ENCODE data around the gene PALLD.

The PALLD gene

DNA sequence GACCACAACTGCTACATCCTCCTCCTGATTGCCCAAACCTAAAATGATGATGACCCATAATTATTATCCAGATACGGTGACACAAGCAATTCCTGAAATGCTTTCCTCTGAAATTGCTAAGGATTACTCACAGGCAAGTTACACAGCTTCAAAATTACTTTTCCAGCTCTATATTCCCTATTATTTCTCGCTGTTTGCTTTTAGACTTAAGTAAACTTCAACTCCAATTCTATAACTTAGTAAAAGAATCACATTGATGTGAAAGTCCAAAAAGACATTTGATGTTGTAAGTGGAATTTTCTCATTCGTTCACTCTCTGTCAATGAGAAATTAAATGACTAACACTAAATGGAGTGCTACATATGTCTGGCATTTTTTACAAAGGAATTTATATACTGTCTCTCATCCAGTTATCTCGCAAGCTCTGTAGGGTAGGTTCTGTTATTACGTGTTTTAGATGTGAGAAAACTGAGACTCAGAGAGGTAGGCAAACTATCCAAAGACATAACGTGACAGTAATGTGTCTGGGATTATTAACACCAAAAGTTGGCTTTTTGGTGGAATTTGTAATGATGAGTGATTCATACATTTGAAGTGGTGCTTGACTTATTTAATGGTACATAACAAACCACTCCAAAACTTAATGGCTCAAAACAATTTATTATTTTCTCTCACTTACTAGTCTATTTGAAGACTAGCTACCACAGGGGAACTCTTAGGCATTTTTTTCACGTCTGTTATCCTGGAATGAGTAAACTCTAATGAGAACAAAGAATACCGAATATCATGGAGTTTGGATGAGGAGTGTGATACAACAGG is 31.5 kb downstream of the PALLD start:
- no peak for DNase-seq

DNA sequence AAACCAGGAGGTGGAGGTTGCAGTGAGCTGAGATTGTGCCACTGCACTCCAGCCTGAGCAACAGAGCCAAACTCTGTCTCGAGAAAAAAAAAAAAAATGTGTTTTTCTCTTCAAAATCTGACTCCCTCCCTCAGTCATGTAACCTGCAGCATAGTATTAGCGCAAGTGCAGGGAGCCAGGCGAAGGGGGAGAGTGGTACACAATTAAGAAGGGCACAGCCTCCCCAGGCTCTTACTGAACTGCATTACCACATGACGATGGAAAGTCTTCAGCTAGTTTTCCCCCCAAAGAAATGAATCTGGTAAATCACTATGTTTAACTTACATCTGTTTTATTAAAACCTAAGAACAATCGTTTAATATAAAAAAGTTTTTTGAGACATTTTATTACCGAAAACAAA is 32.4 kb downstream of the PALLD start:
- DNase-seq, result no peak

DNA sequence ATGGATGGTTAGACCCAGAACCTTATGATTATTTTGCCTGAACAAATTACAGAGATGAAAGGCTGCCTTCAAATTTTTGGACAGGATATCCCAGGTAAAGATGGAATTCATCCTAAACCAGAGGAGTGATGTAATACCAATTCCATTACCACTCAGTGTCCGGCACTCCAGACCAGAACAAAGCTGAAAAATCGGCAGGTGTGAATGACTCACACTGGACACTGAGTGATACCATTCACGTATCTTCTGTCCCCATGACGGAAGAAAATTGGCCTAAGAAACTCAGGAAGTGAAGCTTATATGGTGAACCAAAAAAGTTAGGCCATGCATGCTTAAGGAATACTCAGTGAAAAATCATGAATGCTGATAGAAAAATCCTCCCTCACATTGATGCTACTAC is 34.5 kb downstream of the PALLD start:
- no peak for DNase-seq

DNA sequence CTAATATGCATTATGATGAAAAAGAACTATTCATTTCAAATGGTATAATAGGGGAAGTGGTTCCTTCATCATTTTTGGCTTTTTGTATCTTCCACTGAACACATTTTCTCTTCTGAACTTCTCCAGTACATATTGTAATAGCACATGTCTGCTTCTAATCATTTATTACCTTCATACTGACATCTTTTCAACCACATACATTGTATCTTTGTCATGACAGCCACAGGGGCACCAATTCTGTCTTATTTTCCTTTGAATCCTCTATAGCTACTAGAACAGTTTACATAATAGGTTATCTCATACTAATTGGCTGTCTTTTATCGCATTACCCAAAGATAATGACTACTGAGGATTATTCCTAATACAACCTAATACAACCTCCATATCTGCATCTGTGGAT is 37.7 kb downstream of the PALLD start:
- no peak for DNase-seq

DNA sequence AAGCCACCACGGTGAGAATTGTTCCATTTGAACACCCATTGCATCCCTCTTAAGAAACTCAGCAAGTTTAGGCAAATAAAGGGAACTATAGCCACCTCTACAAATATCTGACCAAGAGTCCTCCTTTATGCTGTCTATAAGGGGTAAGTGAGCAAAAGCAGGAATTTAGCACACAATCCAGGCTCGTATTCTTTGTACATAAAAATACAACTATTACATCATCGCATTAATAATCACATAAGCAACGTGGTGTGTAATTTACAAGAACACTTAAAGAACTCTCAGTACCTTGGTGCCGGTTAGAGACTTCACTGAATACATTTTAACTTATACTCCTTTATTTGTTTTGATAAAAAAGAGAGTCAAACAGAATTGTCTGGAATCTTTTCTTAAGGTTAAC is 38.8 kb downstream of the PALLD start:
- no peak for DNase-seq

DNA sequence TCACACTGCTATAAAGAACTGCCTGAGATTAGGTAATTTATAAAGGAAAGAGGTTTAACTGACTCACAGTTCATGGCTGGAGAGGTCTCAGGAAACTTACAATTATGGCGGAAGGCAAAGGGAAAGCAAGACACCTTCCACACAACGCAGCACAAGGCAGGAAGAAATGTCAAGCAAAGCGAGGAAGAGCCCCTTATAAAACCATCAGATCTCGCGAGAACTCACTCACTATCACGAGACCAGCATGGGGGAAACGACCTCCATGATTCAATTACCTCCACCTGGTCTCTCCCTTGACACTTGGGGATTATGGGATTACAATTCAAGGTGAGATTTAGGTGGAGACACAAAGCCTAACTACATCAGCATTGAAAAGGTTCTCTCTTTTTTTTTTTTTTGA is 39.6 kb downstream of the PALLD start:
- DNase-seq, result no peak

DNA sequence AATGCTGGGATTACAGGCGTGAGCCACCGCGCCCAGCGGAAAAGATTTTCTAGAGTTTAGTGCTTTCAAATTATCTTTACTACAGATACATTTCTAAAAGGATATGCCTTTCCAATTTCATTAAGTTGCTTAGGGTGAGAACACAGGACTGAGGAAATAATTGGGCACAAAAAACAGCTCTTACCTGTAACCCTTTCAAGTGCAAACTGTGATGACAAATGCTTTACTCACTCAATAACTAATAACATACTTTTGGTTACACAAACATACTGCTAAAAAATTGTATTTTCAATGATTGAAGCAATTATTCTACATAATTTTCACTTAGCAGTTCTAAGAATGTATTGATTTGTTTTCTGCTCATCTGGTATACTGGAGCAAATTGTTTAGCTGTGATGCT is 40.2 kb downstream of the PALLD start:
- DNase-seq, result no peak

DNA sequence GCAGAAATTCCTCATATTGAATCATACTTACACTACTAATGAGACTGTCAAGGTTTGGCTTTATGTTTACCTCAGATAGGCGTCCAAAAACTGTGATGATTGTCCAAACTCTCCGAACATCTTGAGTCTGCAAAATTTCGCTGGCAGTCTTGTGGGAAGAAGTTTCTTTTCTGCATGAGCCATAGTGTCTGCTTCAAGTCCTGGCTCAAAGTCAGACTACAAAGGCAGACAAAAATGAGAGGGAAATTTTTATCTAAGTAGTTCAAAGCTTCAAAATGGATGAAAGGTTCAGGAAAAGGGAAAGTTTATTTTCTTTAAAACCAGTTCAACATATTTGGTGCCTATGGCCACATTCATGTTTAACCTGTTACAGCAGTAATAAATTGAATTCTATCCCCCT is 40.7 kb downstream of the PALLD start:
- DNase-seq, result no peak

DNA sequence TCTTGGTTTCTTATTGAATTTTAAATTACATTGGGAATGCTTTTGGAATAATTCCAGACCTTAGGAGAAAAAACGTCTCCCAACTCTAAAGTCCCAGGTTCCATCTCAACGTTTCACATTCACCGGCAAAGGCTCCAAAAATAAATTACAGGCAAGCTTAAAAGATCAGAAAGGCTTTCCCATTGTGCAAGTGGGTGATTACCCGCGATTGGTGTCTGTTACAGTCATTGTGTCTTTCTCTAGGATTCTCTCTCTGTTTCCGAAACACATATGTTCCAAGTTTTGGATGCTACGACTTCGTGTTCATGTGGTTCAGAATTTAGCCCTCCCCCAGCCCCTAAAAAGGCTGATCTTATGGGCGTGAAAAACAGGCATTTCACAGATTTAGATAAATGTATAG is 41.8 kb downstream of the PALLD start:
- DNase-seq, result no peak

DNA sequence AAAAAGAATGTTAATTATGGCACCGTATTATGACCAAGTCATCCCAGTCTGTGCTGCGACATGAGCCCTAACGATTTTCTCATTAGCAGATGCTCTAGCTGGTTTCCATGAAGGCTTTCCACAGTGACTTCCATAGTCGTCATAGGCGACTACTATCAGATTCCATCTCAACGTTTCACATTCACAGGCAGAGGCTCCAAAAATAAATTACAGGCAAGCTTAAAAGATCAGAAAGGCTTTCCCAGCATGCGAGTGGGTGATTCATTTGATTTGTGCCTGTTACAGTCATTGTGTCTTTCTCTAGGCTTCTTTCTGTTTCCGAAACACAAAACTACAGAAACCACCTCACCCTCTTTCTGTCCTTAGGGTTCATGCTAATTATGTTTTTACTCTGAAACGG is 43.2 kb downstream of the PALLD start:
- no peak for DNase-seq

DNA sequence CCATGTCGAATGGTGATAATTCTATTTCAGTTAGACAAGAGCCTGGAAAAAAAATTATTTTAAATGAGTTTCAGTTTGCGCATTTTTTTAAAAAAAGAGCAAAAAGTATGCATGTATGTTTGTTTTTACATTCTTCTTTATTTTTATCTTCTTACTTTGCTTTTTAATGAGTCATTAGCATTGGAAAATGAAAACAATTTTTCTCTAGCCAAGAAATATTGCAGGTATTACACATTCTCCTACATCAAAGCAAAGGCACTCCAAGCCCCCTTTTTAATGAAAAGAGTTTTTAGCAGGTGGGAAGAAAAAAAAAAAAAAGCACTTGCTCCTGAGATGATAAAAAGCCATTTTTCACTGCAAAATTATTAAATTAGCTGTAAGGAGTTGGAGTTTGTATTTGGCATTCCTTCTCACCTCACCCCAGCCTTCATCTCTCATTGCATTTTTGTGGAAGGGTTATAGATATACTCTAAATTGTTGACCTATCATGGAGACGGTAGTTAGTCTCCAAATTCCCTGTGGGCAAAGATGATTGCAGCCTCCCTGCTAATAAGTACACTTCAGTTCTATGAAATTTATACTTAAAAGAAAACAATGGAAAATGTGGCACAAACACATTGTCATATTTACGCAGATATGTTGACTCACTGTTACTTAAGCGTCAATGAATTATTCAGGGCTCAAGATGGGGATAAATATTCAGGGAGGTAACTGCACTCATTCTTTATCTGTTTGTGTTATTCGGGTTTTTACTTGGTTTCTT is 43.8 kb downstream of the PALLD start:
- DNase-seq, result no peak

DNA sequence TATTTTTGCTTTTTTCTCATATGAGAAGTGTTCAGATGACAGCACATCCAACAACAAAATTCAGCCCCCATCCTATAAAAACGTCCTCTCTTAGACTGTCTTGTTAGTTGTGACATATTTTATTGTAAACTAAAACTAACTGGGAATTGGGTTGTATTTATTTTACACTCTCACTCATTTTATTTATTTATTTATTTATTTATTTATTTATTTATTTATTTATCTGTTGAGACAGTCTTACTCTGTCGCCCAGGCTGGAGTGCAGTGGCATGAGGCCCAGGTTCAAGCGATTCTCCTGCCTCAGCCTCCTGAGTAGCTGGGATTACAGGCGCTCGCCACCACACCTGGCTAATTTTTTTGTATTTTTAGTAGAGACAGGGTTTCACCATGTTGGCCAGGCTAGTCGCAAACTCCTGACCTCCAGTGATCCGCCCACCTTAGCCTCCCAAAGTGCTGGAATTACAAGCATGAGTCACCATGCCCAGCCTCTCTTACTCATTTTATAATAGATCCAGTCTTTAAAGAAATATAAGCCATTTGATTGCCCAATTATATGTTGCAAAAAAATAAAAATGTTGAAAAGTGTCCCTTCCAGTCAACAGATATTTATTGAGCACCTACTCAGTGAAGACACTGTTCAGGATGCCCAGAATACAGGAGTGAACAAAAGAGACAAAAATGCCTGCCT is 44.6 kb downstream of the PALLD start:
- DNase-seq, result no peak

DNA sequence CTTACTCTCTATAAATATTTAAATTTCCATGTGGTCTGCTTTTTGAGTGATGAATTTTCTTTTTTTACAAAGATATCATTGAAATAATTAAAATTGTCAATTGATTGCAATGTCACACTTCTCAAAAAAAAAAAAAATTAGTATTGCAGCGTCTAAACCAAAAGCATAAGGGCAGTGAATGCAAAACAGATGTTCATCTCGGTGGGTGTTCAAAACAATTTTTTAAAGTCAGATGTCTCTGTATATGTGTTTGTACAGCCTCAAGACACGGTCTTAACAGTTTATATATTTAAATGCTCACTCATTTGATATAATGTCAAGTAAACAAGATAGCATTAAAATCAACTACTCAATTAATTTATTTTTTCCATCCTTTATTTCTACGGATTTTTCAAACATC is 52.3 kb downstream of the PALLD start:
- no peak for DNase-seq

DNA sequence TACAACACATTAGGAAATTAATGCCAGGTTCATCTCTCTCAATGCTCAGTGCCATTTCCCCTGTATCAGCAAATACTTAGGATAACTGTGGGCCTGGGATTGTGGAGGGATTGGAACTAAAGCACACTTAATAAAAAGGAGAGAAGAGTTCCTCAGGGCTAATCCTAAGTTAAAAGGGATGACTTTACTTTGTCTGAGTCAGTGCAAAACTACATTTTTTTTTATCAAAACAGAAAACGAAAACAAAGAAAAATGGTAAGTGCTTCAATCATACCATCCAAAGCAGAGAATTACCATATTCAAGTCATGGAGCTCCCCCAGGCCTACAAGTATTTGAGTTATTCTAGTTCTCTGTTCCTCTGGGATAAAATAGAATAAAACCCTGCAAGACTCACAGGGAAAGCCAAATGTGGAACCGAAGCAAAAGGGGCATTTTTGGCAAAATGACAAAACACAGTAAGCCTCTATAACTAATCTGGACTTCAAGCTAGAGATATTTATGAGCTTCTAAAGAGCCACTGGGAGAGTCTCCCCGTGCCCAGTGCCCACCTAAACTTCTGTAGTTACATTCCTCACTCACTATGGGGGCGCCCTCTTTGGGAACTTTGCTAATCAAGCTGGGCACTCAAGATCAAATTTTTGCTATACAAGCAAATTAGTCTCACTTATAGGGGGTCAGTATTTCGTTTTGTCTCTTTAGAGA is 53.4 kb downstream of the PALLD start:
- no peak for DNase-seq

DNA sequence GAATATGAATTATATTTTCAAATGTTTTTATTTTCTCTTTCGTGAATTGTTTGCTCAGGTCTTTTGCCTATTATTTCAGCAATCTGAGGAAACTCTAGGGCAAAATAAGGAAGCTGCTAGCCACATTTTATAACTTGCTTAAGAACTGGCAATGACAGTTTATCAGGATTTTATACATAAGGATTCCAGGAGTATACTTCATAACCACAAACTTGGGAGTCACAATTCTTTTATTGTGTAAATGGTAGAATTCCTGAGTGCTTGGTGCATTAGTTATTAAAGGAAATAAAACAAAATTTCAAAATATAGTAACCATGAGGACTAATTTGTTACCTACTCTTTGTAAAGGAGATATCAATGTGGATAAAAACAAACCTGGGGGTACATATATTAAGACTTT is 54.4 kb downstream of the PALLD start:
- DNase-seq, result no peak

DNA sequence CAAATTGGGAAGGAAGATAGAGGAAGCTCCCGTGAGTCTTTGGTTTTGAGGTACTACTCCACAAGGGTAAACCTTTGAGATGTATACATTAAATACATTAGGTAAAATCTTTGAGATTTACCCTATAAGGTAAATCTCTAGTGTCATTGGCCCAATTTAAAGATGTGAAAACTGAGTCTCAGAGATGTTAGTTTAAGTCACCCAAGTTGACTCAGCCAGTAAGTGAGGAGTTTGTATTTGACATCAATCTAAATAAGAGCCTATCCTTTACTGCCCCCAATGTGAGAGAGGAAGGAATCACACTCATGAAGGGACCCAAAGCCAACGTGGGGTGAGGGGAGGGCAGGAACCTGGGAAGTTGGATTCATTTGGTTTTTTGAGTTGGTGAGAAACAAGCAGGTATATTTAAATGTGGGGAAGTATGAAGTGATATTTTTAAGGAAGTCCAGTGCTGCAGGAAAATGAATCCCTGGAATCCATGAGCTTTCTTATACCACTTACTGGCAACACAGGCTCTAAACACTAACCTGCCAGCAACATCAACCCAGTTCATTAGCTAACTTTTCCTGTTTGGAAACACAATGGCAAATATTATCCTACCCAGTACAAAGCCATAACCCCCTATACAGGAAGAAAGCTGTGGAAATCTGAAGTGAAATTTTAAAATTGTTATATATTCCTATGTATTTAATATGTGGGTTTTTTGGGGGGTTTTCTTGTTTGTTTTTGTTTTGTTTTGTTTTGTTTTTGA is 55.3 kb downstream of the PALLD start:
- DNase-seq, result no peak

DNA sequence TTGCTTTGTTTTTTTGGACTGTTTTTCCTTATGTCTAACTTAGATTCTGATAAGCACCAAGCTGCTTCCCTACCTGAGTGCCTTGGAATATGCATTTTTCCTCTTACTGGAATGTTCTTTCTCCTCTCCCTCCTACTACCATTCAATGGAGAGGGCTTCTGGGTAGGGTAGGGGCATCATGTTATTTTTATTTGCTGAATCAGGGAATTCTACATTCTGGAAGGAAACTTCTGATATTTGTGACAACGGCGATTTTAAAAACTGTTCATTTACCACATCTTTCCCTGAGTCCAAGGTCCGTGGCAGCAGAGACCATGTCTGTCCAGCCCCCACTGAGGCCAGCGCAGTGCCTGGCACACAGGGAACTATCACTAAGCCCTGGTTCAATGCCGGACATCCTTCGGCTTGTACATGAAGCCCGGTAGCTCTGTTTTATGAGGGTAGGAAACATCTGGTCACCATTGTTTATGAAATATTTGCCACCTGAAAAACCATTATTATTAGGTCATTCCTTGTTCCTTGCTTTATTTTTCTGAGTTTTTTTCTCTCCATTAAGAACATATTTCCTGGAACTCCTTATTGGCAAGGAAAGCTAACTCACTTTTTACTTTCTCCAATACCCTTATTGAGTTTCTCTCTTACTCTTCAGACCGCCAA is 57.0 kb downstream of the PALLD start:
- no peak for DNase-seq

DNA sequence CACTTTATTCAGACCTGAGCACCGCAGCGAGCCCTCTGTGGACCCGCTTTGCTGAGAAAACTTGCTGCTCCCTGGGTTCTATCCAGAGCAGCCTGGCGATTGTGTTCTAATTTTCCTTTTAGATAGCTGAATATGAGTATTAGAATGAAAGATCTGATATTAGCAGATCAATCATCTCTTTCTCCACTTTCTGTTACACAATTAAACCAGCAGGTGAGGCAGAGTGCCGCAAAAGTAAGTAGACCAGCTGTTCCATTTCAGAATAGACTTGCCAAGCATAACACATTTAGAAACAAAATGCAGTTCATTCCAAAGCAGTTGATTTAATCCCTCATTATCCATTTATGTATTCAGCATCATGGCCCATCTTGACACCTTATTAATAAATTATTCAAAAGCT is 58.6 kb downstream of the PALLD start:
- DNase-seq, result no peak

DNA sequence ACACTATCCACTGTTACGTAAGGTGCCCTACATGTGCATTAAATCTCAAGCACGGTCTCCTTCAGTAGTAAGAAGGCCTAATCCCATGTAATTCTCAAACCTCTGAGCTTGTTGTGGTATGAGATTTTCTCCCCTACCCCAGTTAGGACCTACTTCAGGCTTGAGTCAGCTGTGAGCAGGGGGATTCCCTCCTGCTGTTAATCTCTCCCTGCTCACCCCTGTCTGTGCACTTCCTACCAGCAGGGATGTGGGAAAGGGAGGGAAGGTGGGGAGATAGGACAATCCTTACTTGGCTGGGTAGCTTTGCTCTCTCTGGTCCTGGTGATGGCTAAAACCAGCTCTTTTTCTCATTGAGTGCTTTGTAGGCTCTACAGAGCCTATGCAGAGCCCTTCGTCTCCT is 60.8 kb downstream of the PALLD start:
- no peak for DNase-seq

DNA sequence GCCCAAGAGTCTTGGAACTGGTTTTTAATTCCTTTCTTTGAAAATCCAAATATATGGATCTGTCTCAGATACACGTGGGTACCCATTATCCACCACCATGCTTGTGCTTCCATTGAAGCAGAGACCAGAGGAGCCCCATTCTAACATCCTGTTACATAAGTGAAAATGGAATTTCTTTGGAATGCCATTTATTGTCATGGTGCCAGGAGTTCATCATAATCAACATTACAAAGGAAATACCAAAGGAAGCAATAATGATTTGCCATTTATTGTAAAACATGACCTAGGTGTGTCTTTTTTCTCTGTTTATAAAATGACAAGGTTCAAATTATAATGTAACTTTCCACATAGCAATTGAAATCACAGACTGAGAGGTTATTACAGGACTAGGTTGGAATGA is 61.7 kb downstream of the PALLD start:
- DNase-seq, result no peak

DNA sequence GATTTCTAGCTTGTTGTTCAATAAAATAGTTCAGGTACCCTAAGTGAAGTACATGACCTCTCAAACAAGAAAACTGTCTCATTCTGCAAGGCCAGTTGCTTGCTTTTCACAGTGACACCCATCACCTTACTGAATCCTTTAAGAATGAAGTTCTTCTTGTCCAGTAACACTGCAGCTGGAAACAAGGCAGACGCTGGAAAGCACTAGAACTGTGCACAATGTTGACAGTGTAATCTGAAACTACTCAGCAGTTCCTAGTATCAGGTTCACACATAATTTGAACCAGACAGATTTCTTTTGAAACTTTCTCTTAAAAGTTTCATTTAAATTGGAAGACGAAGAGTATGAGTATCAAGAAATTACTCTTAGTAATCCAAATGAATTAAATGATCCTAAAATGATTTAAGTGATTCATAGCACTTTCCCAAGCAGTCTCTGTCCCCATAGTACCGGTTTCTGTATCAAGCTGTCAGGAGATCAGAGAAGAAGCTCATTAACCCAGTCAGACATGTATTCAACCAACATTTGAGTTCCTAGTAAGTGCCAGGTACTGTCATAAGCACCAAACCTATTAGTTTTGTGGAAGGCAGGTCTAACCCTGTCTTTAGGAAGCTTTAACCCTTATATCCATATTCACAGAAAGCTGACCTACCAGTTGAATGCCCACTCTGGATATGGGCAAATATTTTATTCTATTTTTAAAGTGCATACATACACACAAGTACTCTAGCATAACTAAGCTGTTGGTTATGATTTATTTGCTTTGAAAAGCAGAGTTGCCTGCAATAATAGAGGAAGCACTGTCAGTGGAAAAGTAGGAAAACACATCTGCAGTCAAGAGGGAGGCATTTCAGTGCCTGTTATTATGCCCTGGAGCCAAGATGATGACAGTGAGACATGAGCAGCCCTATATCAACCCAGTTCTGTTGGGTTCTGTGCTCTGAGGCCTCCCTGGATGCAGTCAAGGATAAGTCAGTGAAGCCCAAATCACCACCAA is 63.6 kb downstream of the PALLD start:
- no peak for DNase-seq
